Measurements from ENCODE around the gene ARID1A. TPM values are rescaled to one million over a fixed set of nuclear protein-coding genes. Genes with fewer than 3 reads are reported as not detected.

Gene ARID1A
- total and polyA plus RNA-seq, 2 donors (not counting 3 experiments of a cell fraction or from before 2014, with no cell fraction given): 36.9 to 77.2 TPM

DNA sequence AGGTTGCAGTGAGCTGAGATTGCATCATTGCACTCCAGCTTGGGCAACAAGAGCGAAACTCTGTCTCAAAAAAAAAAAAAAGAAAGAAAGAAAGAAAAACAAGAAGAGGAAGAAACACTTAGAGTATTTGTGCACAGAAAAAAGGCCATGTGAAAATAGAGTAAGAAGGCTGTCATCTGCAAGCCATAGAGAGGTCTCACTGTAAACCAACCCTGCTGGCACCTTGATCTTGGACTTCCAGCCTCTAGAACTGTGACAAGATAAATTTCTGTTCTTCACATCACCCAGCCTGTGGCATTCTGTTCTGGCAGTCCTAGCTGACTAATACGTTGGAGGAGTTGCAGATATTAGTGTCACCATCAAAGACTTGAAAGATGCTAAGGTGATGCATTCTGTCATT is 118.6 kb downstream of the ARID1A start:
- CTCF ChIA-PET: interaction anchor here (3.3 kb wide), 1 partner anchor 12 kb away, joined by 8 read pairs; the partner anchor contains the start of gene ZDHHC18
- DNase-seq (ENCODE audit: low read depth, low spot score): no peak
- H3K27ac ChIP-seq (ENCODE audit: insufficient read depth, low read depth, low read length): no peak overlapping the region

GRCh38 chr1:26814893-26815292 is 119.1 kb downstream of the ARID1A start:
- TF ChIP-seq POLR2A (IDR thresholded peaks at IDR 0.05; ENCODE audit: low read depth, low read length) (no peak), CTCF (IDR thresholded peaks at IDR 0.05; ENCODE audit: extremely low read depth in 1 of 2, insufficient read depth in 1 of 2, low read depth in 1 of 2, low read length in 2 of 2) (no peak), EZH2 (IDR thresholded peaks at IDR 0.05; ENCODE audit: borderline replicate concordance, low read depth, low read length, severe bottlenecking) (no peak), POLR2AphosphoS5 (IDR thresholded peaks at IDR 0.05; ENCODE audit: insufficient read depth, low read depth, low read length) (no peak), FOS (IDR thresholded peaks at IDR 0.05; ENCODE audit: borderline replicate concordance, insufficient read depth, low read length) (no peak), MYC (IDR thresholded peaks at IDR 0.05; ENCODE audit: low read depth, low read length) (no peak), JUN (IDR thresholded peaks at IDR 0.05; ENCODE audit: borderline replicate concordance, insufficient read depth, insufficient read length, low read depth) (no peak), GATA2 (IDR thresholded peaks at IDR 0.05; ENCODE audit: insufficient read depth, insufficient read length, low read depth, low read length) (no peak)
- TF ChIP-seq, protein P1, sequence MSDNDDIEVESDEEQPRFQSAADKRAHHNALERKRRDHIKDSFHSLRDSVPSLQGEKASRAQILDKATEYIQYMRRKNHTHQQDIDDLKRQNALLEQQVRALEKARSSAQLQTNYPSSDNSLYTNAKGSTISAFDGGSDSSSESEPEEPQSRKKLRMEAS (IDR thresholded peaks at IDR 0.05; ENCODE audit: insufficient read depth, insufficient read length): no peak
- H3K4me3 ChIP-seq (replicated peaks in 1 of 3; ENCODE audit: insufficient read depth in 1 of 3, low read depth in 1 of 3, low read length in 3 of 3): no peak overlapping the region
- ChIA-PET CTCF (interaction anchor here (1.1 to 3.3 kb wide), 2 partner anchors 10 to 11 kb away, joined by 3 to 8 read pairs; partner anchors contain the start of gene ZDHHC18), POLR2A (no interaction called here)
- H3K9me3 ChIP-seq (replicated peaks; ENCODE audit: control insufficient read depth, insufficient read depth, low read length): no peaks in the 10 kb centered on the region
- dilution Hi-C loops (cut with MboI; ENCODE audit: extremely low pct_ligation_motif_present, low sequenced_read_pairs): no loop called here
- DNase-seq (ENCODE audit: low read depth, low spot score) (no peak), FAIRE-seq (no peak)
- no peak overlapping the region for H3K27ac ChIP-seq (ENCODE audit: insufficient read depth, low read depth, low read length)
- no peak overlapping the region for H2AFZ ChIP-seq (ENCODE audit: low read depth, low read length)
- no peaks in the 10 kb centered on the region for H3K4me1 ChIP-seq (ENCODE audit: control insufficient read depth, extremely low read depth, insufficient read depth, low read length)
- H3K36me3 ChIP-seq (ENCODE audit: control insufficient read depth in 2 of 2, extremely low read depth in 1 of 2, insufficient read depth in 2 of 2, low read length in 2 of 2): no peaks in the 10 kb centered on the region
- no peaks in the 10 kb centered on the region for H3K9me1 ChIP-seq (replicated peaks; ENCODE audit: control insufficient read depth, extremely low read depth, insufficient read depth, low read length)
- H3K9ac ChIP-seq (replicated peaks; ENCODE audit: extremely low read depth, insufficient read depth, low read length): no peak overlapping the region
- no peaks in the 10 kb centered on the region for H3K27me3 ChIP-seq (ENCODE audit: control insufficient read depth in 2 of 2, insufficient read depth in 2 of 2, low read length in 2 of 2)
- no peaks in the 10 kb centered on the region for H3K79me2 ChIP-seq (ENCODE audit: control insufficient read depth, insufficient read depth, low read length)
- no peak overlapping the region for H3K4me2 ChIP-seq (ENCODE audit: insufficient read depth, low read length)
- intact Hi-C loops (cut with micrococcal nuclease): no loop called here
- H4K20me1 ChIP-seq (replicated peaks; ENCODE audit: control insufficient read depth, extremely low read depth, insufficient read depth, low read length): no peaks in the 10 kb centered on the region
- no TSS peak for BruUV-seq (replicated peaks)

More for the DNA sequence above, 118.6 kb downstream of the ARID1A start:
- dilution Hi-C loops (cut with MboI; ENCODE audit: extremely low pct_ligation_motif_present, low sequenced_read_pairs) (no loop called here), intact Hi-C loops (cut with micrococcal nuclease) (no loop called here)
- Histone ChIP-seq H3K4me2 (ENCODE audit: insufficient read depth, low read length) (no peak overlapping the region), H3K9ac (replicated peaks; ENCODE audit: extremely low read depth, insufficient read depth, low read length) (no peak overlapping the region), H4K20me1 (replicated peaks; ENCODE audit: control insufficient read depth, extremely low read depth, insufficient read depth, low read length) (no peaks in the 10 kb centered on the region), H3K9me3 (replicated peaks; ENCODE audit: control insufficient read depth, insufficient read depth, low read length) (no peaks in the 10 kb centered on the region), H2AFZ (ENCODE audit: low read depth, low read length) (no peak overlapping the region), H3K9me1 (replicated peaks; ENCODE audit: control insufficient read depth, extremely low read depth, insufficient read depth, low read length) (no peaks in the 10 kb centered on the region), H3K79me2 (ENCODE audit: control insufficient read depth, insufficient read depth, low read length) (no peaks in the 10 kb centered on the region), H3K27me3 (ENCODE audit: control insufficient read depth in 2 of 2, insufficient read depth in 2 of 2, low read length in 2 of 2) (no peaks in the 10 kb centered on the region), H3K4me1 (ENCODE audit: control insufficient read depth, extremely low read depth, insufficient read depth, low read length) (no peaks in the 10 kb centered on the region), H3K36me3 (ENCODE audit: control insufficient read depth in 2 of 2, extremely low read depth in 1 of 2, insufficient read depth in 2 of 2, low read length in 2 of 2) (no peaks in the 10 kb centered on the region), H3K4me3 (replicated peaks in 1 of 3; ENCODE audit: insufficient read depth in 1 of 3, low read depth in 1 of 3, low read length in 3 of 3) (no peak overlapping the region)
- TF ChIP-seq POLR2AphosphoS5 (IDR thresholded peaks at IDR 0.05; ENCODE audit: insufficient read depth, low read depth, low read length) (no peak), MYC (IDR thresholded peaks at IDR 0.05; ENCODE audit: low read depth, low read length) (no peak)
- TF ChIP-seq, protein P1 (IDR thresholded peaks at IDR 0.05; ENCODE audit: insufficient read depth, insufficient read length): no peak
- no TSS peak for BruUV-seq (replicated peaks)
- POLR2A ChIA-PET: interaction anchor here (0.7 kb wide), 1 partner anchor 210 kb away, joined by 3 read pairs; no protein-coding TSS in a partner anchor
- no peak for FAIRE-seq
